Left cardiac atrium (tissue), 4 donors: ENCODE results near the gene HELZ. TPM values are rescaled to one million over a fixed set of nuclear protein-coding genes. Genes with fewer than 3 reads are reported as not detected.

ENCODE experiments used
- ATAC-seq, 2 donors: fragments of 200-7000 bp; cut with Tn5 transposase; one replicate each; pipeline ENCODE4 v1.9.1; 2020; ENCODE audit warnings: mild to moderate bottlenecking in 2 of 2, moderate library complexity in 2 of 2
- DNase-seq: peaks from one replicate; pipeline ENCODE4 v3.0.0-alpha.2; 2020
- intact Hi-C, 2 donors: fragments of 100-400 bp; cut with DNase I; formaldehyde crosslinking; loops; one replicate each; pipeline versions ENCODE4 v1.14.1 to v1.15.1; 2022 to 2023
- total RNA-seq, 2 donors: library from RNA; stranded (reverse); fragmentation: NEBNext Ultra II Directional; extraction: Animal tissue kit (Norgen Biotek cat#: 25700); gene quantifications; one replicate each; pipeline ENCODE4 v1.2.1, GENCODE V29; 2021
- donor health status: DM: no; HTN: yes; CAD: no.
- donor health status: DM: no; HTN: yes; CAD: no; lungs with severe emphysema.
- donor health status: DM: yes; HTN: yes; CAD: no.
- donor health status: Dilated cardiomyopathy.

Gene HELZ
- total RNA-seq, 2 donors from 2014 or later: 34.5 to 36.0 TPM

DNA sequence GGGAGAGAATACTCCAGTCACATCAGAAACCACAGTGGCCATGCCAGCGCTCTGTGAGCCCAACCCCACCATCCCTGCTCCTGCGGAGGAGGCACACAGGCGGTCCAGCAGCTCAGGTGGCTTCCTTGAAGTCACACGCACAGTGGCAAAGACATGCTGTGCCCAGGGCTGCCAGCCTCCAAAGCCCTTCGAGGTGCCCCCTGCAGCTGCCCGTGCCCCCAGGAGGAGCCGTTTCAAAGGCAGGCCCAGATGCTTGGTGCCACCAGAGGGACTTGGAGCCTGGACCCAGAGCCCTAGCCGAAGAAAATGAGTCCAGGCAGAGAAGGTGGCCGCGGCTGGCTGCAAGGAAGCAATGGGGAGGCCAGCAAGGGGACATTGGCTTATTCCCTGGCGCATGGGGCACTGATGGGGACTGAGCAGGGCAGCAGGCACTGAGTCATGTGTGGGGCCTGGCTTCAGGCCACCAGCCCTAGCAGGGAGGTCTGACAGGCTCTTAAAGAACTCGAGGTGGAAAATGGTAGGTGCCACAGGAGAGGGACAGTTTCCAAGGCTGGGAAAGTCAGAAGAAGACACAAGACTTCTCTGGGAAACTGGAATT is 217.9 kb downstream of the HELZ start:
- intact Hi-C loops: no loop called here
- DNase-seq (peak; percentile 37), ATAC-seq (peak; percentile 55 to 85)

DNA sequence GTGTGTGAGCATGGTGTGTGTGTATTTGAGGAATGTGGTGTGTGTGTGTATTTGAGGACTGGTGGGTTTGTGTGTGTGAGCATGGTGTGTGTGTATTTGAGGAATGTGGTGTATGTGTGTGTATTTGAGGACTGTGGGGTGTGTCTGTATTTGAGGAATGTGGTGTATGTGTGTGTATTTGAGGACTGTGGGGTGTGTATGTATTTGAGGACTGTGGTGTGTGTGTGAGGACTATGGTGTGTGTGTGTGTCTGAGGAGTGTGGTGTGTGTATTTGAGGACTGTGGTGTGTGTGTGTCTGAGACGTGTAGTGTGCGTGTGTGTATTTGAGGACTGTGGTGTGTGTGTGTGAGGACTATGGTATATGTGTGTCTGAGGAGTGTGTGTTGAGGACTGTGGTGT is 218.7 kb downstream of the HELZ start:
- ATAC-seq (no peak), DNase-seq (no peak)
- intact Hi-C loops: no loop called here

DNA sequence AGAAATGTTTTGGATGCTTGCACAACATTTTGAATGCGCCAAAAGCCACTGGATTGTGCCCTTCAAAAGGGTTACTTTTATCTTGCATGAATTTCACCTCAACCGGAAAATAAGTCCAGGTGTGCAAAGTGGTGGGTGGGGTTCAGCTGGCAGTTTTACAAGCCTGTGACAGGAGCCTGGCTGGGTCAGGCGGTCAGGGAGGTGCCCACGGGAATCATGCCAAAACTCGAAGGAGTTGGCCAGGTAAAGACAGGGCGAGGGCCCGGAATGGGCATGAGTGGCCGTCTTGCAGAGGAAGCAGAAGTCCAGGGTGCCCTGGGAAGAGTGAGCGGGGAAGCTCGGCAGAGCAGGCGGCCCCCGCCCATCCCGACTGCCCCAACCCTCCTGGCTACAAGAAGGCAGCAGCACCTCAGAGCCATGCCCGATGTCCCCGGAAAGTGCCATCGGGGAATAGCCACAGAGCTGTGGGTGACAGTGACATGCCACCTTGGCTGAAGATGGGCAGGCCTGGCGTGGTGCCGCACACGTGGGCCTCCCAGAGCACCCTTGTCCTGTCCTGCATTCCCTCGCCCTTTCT is 219.7 kb downstream of the HELZ start:
- DNase-seq: no peak
- intact Hi-C loops: no loop called here
- ATAC-seq: no peak

DNA sequence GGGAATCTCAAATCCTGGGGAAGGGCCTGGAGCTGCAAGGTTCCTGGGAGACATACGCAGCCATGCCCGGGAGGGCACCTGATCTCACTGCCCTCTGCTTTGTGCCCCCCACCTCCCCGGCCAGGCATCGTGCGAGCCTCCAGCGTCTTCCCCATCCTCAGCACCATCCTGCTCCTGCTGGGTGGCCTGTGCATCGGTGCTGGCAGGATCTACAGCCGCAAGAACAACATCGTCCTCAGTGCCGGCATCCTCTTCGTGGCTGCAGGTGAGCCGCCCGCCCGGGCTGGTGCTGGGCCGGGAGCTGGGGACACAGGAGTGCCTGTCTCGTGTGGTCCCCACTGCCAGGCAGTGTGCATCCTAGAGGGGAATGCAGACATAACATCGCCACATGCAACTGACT is 220.3 kb downstream of the HELZ start:
- intact Hi-C loops: no loop called here
- DNase-seq: no peak
- no peak for ATAC-seq

DNA sequence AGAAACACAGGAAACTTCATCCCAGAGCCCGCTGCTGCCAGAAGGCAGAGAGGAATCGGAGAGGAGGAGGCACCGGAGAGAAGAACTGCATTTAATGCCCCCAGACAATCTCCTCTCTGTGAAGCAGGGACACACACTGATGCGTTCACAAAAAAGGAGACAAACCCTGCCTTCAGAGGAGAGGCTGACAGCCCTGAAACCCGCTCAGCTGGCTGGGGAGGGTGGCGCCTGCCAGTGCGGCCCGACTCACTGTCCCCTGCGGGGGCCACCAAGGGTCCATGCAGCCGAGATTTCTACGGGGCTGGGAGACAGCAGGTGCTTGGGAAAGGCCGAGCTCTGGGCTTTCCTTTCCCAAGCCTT is 222.6 kb downstream of the HELZ start:
- no peak for DNase-seq
- ATAC-seq: no peak
- intact Hi-C loops: no loop called here

DNA sequence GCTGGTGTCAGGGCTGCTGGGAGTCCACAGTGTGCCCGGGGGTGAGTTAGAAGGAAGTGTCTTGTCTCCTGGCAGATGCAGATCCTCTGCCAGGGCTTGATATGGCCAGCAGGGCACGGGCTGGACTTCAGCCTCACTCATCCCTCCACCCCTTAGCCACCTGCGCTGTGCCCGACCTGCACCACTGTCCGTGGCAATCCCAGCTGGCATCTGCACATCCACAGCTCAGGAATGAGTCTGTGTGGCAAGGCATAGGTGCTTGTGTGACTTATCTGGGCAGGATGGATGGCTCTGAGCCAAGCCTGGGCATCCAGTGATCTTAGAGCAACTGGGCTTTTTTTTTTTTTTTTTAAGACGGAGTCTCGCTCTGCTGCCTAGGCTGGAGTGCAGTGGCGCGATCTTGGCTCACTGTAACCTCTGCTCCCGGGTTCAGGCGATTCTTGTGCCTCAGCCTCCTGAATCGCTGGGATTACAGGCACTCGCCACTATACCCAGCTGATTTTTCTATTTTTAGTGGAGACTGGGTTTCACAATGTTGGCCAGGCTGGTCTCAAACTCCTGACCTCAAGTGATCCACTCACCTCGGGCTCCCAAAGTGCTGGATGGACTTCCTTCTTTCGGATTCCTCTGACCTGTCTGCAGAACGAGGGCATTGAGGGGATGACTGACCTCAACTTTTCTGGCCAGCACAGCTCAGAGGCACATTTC is 223.1 kb downstream of the HELZ start:
- intact Hi-C loops: no loop called here
- ATAC-seq (no peak), DNase-seq (no peak)

DNA sequence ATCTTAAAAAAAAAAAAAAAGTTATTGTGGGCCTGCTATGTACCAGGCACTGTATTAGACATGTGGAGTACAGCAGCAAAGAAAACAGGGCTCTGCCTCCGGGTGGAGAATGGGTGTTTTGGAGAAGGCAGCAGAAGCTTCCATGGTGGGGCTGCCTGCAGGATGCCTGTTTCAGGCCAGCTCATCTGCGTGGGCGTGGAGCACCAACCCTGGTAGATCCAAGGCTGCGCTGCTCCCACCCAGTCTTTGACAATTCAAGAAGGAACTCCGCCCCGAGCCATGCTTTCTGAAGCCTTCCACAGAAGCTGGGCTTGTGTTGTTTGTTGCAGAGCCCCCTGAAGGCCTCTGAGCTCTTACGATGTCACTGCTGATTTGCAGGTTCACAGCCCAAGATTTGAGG is 223.8 kb downstream of the HELZ start:
- ATAC-seq: no peak
- DNase-seq: no peak
- intact Hi-C loops: no loop called here

Other genes starting within 250 kb of the HELZ start
- not detected for gene CACNG1, start 200.6 kb downstream of the HELZ start, total RNA-seq
- 10 to 100 TPM; 40.9 to 58.6 TPM for gene PSMD12, start 121.4 kb upstream of the HELZ start, total RNA-seq
- gene PITPNC1, start 132.1 kb upstream of the HELZ start, total RNA-seq: 10 to 100 TPM; 26.2 to 33.7 TPM